ENCODE results near the gene MANF.

MANF gene

GRCh38 chr3:51390246-51391074, 5.4 kb downstream of the MANF start:
- no peak for DNase-seq

GRCh38 chr3:51391075-51391565, 6.0 kb downstream of the MANF start, which contains the start of gene RBM15B:
Gene RBM15B, plus strand, starts transcription at chr3:51391285. Its CDS starts 115 bp downstream, at chr3:51391400.
- DNase-seq: peak; percentile 97

- peak; percentile 22 for DNase-seq
These were observed 6.7 kb downstream of the MANF start for GRCh38 chr3:51391566-51392354.

- DNase-seq: no peak
These were observed 7.5 kb downstream of the MANF start for GRCh38 chr3:51392355-51393133.

GRCh38 chr3:51393134-51393495, 8.0 kb downstream of the MANF start:
- DNase-seq: no peak

GRCh38 chr3:51393564-51393963, 8.5 kb downstream of the MANF start:
- DNase-seq: no peak

GRCh38 chr3:51394541-51394940, 9.4 kb downstream of the MANF start:
- no peak for DNase-seq

GRCh38 chr3:51395493-51396213, 10.6 kb downstream of the MANF start:
- no peak for DNase-seq

GRCh38 chr3:51396401-51396800, 11.3 kb downstream of the MANF start:
- DNase-seq: no peak

GRCh38 chr3:51397392-51397791, 12.3 kb downstream of the MANF start:
- DNase-seq: no peak

GRCh38 chr3:51398595-51399310, 13.7 kb downstream of the MANF start:
- no peak for DNase-seq

GRCh38 chr3:51400166-51400565, 15.1 kb downstream of the MANF start:
- no peak for DNase-seq

GRCh38 chr3:51401735-51402134, 16.6 kb downstream of the MANF start:
- no peak for DNase-seq

- DNase-seq: no peak
These were observed 18.6 kb downstream of the MANF start for GRCh38 chr3:51403675-51404074.

GRCh38 chr3:51408021-51408420, 22.9 kb downstream of the MANF start:
- DNase-seq: no peak

GRCh38 chr3:51408813-51409212, 23.7 kb downstream of the MANF start:
- no peak for DNase-seq

GRCh38 chr3:51422211-51422610, 37.1 kb downstream of the MANF start:
- no peak for DNase-seq

GRCh38 chr3:51426921-51427320, 41.8 kb downstream of the MANF start:
- no peak for DNase-seq

- no peak for DNase-seq
These were observed 44.0 kb downstream of the MANF start for GRCh38 chr3:51429138-51429537.

- DNase-seq: no peak
These were observed 49.0 kb downstream of the MANF start for GRCh38 chr3:51434110-51434509.

GRCh38 chr3:51434746-51435327, 49.7 kb downstream of the MANF start:
- peak; percentile 22 for DNase-seq

Data from fibroblast of skin of right quadriceps (primary cell).